Breast epithelium (tissue), 4 donors: ENCODE measurements around the gene ZNF45. TPM values are rescaled to one million over a fixed set of nuclear protein-coding genes. Genes with fewer than 3 reads are reported as not detected.
A peak's percentile ranks its signal among the peaks of the same experiment; 100 is the strongest.
"Not testable (repeated sequence)": the region's sequence is repeated elsewhere in the genome, so short reads cannot be mapped to it uniquely, and the experiment has no call there.

Experiments used
- DNase-seq, 2 donors: peaks; one replicate each; pipeline ENCODE4 v3.0.0-alpha.2; 2019; ENCODE audit warnings: low spot score in 2 of 2
- H3K27ac ChIP-seq, 2 donors: fragments of 200-600 bp; sonication (generic) in 1 of 2; one replicate each; pipeline ENCODE4 v1.5.1; 2016 to 2019; ENCODE audit warnings: mild to moderate bottlenecking in 1 of 2
- H3K27me3 ChIP-seq, 2 donors: fragments of 200-600 bp; sonication (generic) in 1 of 2; one replicate each; pipeline versions ENCODE4 v1.5.1 to v1.6.0; 2017 to 2019; ENCODE audit warnings: control low read depth in 1 of 2, mild to moderate bottlenecking in 1 of 2
- H3K36me3 ChIP-seq: fragments of 200-600 bp; one replicate; pipeline ENCODE4 v1.5.1; 2019
- H3K4me1 ChIP-seq, 2 donors: fragments of 200-600 bp; sonication (generic); one replicate each; pipeline ENCODE4 v1.5.1; 2016 to 2019; ENCODE audit warnings: control low read depth in 1 of 2
- H3K4me3 ChIP-seq, 3 donors: fragments of 200-600 bp; sonication (generic); 1 replicate in 2 of 3; 2 replicates in 1 of 3; pipeline ENCODE4 v1.5.1; 2016 to 2019; ENCODE audit warnings: mild to moderate bottlenecking in 3 of 3, moderate library complexity in 2 of 3
- H3K9me3 ChIP-seq, 2 donors: fragments of 200-600 bp; sonication (generic) in 1 of 2; one replicate each; pipeline ENCODE4 v1.5.1; 2016 to 2019; ENCODE audit warnings: control low read depth in 1 of 2
- POLR2A ChIP-seq: fragments of 450-650 bp; IDR thresholded peaks from one replicate; pipeline ENCODE4 v1.6.1; 2016; ENCODE audit warnings: antibody characterized with exemption, mild to moderate bottlenecking, moderate library complexity
- POLR2AphosphoS5 ChIP-seq, 3 donors: sonication (generic); formaldehyde crosslinking; IDR thresholded peaks; one replicate each; pipeline ENCODE4 v1.6.1; 2017; ENCODE audit warnings: antibody characterized with exemption in 3 of 3
- intact Hi-C: fragments of 100-400 bp; cut with DNase I; formaldehyde crosslinking; loops from one replicate; pipeline ENCODE4 v1.15.1; 2023; ENCODE audit warnings: low total_unique reads
- total RNA-seq, 3 donors: library from RNA; depleted of rRNA; stranded (reverse); fragments of >200 nt; gene quantifications; one replicate each; pipeline ENCODE4 v1.1.0, GENCODE V29; 2016
- TF ChIP-seq, protein P1 (sequence below), 3 donors: fragments of 450-650 bp; IDR thresholded peaks; one replicate each; pipeline ENCODE4 v1.5.1; 2016 to 2017; ENCODE audit warnings: antibody characterized with exemption in 3 of 3, mild to moderate bottlenecking in 3 of 3, moderate library complexity in 3 of 3

Gene ZNF45
- total RNA-seq, 3 donors from 2014 or later: 9.8 to 29.7 (median 19.3) TPM

DNA sequence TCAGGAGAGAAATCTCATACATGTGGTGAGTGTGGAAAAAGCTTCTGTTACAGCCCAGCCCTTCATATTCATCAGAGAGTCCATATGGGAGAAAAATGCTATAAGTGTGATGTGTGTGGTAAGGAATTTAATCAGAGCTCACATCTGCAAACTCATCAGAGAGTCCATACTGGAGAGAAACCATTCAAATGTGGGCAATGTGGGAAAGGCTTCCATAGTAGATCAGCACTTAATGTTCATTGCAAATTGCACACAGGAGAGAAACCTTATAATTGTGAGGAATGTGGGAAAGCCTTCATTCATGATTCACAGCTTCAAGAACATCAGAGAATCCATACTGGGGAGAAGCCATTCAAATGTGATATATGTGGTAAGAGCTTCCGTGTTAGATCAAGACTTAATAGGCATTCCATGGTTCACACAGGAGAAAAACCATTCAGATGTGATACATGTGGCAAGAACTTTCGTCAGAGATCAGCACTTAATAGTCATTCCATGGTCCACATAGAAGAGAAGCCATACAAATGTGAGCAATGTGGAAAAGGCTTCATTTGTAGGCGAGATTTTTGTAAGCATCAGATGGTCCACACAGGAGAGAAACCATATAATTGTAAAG is 31.1 kb upstream of the ZNF45 start:
- no peak for DNase-seq
- Histone ChIP-seq H3K36me3 (peaks cover 41% of the 10 kb centered on the region), H3K4me3 (peak overlapping the region in 1 of 3 donors; percentile 10), H3K9me3 (peaks cover 91 to 100% of the 10 kb centered on the region in 2 donors), H3K27ac (no peak overlapping the region), H3K4me1 (no peaks in the 10 kb centered on the region), H3K27me3 (no peaks in the 10 kb centered on the region)
- intact Hi-C loops: no loop called here
- no peak for TF ChIP-seq POLR2A
- TF ChIP-seq, protein P1, sequence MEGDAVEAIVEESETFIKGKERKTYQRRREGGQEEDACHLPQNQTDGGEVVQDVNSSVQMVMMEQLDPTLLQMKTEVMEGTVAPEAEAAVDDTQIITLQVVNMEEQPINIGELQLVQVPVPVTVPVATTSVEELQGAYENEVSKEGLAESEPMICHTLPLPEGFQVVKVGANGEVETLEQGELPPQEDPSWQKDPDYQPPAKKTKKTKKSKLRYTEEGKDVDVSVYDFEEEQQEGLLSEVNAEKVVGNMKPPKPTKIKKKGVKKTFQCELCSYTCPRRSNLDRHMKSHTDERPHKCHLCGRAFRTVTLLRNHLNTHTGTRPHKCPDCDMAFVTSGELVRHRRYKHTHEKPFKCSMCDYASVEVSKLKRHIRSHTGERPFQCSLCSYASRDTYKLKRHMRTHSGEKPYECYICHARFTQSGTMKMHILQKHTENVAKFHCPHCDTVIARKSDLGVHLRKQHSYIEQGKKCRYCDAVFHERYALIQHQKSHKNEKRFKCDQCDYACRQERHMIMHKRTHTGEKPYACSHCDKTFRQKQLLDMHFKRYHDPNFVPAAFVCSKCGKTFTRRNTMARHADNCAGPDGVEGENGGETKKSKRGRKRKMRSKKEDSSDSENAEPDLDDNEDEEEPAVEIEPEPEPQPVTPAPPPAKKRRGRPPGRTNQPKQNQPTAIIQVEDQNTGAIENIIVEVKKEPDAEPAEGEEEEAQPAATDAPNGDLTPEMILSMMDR (IDR thresholded peaks at IDR 0.05): no peak
- TF ChIP-seq POLR2AphosphoS5 (IDR thresholded peaks at IDR 0.05): no peak

DNA sequence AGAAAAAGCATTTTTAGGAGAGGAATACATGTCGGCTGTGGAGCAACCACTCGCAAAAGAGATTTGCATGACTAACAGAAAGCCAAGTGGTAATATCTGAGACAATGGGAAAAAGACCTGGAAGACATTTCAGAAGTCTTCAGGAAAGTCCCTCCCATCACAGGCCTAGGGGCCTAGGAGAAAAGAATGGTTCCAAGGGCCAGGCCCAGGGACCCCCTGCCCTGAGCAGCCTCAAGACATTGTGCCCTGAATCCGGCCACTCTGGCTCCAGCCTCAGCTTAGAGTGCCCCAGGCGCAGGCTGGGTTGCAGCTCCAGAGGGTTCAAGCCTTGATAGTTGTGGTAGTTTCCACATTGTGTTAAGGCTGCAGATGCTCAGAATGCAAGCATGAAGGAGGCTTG is 25.3 kb upstream of the ZNF45 start:
- Histone ChIP-seq H3K4me3 (no peak overlapping the region), H3K27ac (no peak overlapping the region), H3K36me3 (peaks cover 23% of the 10 kb centered on the region), H3K9me3 (peaks cover 91 to 99% of the 10 kb centered on the region in 2 donors), H3K4me1 (no peaks in the 10 kb centered on the region), H3K27me3 (no peaks in the 10 kb centered on the region)
- TF ChIP-seq POLR2A: no peak
- TF ChIP-seq, protein P1 (IDR thresholded peaks at IDR 0.05): no peak
- TF ChIP-seq POLR2AphosphoS5 (IDR thresholded peaks at IDR 0.05): no peak
- no peak for DNase-seq
- intact Hi-C loops: no loop called here

DNA sequence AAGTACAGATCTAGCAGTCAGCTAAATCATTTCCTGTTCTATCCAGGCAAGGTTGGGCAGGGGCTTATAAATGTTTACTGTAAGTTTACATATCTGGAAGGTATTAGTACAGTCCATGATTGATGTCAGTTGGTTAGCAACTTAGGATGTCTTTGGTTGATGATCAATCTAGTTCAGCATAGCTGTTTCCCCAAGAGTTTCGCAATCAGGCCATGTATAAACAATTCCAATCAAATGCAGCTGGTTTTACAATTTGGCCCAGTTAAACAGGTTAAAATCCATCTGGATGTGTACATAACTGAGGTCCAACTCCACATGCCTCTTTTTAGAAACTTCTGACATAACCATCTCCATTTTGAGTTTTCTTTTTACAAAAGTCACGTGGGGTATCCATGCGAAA is 22.8 kb upstream of the ZNF45 start:
- no peak for TF ChIP-seq POLR2AphosphoS5 (IDR thresholded peaks at IDR 0.05)
- TF ChIP-seq, protein P1 (IDR thresholded peaks at IDR 0.05): no peak
- no peak for TF ChIP-seq POLR2A
- Histone ChIP-seq H3K27ac (no peak overlapping the region), H3K36me3 (no peaks in the 10 kb centered on the region), H3K27me3 (no peaks in the 10 kb centered on the region), H3K9me3 (peaks cover 89 to 96% of the 10 kb centered on the region in 2 donors), H3K4me1 (no peaks in the 10 kb centered on the region), H3K4me3 (no peak overlapping the region)
- no peak for DNase-seq
- intact Hi-C loops: no loop called here

DNA sequence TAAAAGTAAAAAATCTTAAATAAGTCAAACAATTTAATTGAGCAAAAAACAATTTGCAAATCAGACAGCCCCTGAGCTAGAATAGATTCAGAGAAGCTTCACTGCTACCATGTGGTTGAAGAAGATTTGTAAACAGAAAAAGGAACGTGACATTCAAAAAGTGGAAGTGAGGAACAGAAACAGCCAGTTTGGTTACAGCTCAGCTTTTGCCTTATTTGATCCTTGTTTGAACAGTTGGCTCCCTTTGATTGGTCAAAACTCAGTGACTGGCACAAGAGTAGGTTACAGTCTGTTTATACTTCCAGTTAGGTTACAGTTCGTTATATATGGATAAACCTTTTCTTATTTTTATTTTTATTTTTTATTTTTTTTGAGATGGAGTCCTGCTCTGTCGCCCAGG is 21.7 kb upstream of the ZNF45 start:
- Histone ChIP-seq H3K27me3 (no peaks in the 10 kb centered on the region), H3K4me1 (no peaks in the 10 kb centered on the region), H3K27ac (no peak overlapping the region), H3K9me3 (peaks cover 79 to 90% of the 10 kb centered on the region in 2 donors), H3K36me3 (no peaks in the 10 kb centered on the region), H3K4me3 (no peak overlapping the region)
- intact Hi-C loops: no loop called here
- TF ChIP-seq, protein P1 (IDR thresholded peaks at IDR 0.05): no peak
- no peak for TF ChIP-seq POLR2AphosphoS5 (IDR thresholded peaks at IDR 0.05)
- TF ChIP-seq POLR2A: no peak
- no peak for DNase-seq

DNA sequence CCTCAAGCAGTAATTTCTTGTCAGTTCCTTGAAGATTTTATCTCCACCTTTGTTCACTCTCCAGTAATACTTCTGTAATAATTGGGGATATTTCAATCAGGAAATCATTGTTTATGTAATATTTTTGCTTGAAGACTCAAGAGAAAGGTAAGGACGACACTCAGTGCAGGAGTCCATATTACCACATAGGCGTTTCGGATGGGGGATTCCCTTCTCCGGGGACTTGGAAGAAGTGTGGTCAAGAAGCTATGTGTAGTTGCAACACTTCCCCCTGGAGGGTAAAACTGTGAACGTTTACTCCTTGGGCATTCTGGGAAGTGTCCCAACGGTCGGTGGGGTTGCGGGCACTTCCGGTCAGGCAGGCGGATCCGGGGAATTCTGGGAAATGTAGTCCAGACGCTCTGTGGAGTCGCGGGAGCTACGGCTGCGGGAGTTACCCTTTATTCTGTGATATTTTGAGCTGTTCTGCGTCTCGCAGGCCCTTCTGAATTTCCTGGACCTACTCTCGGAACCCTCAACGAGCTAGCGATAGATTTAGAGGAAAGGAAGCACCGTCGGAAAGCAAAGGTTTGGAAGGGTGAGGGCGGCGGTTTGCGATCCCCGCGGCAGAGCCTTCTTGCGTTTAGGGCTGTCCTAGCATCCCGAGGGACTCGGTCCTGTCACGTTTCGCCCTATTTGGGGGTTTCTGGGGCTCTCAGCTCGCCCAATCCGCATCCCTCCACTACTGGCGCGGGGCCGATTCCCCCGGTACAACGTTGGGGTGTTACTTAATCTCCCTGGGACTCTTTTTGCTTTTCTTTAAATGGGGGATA is 16.0 kb upstream of the ZNF45 start, which contains the start of gene ZNF221:
TSS of gene ZNF221 (plus strand) at position 395 of the 812 bp plus-strand sequence. CDS start 11,499 bp downstream, outside the sequence.
- Histone ChIP-seq H3K4me3 (peak within 1 kb of the TSS; percentile 66 to 83 (median 71)), H3K36me3 (no peaks in the 10 kb centered on the region), H3K27me3 (peaks cover 0 to 4% of the 10 kb centered on the region in 2 donors), H3K4me1 (no peaks in the 10 kb centered on the region), H3K9me3 (peaks cover 29 to 43% of the 10 kb centered on the region in 2 donors), H3K27ac (peak within 1 kb of the TSS; percentile 49 to 68)
- TF ChIP-seq, protein P1 (IDR thresholded peaks at IDR 0.05): peak; percentile 22 to 47 (median 45)
- TF ChIP-seq POLR2A: no peak
- TF ChIP-seq POLR2AphosphoS5 (IDR thresholded peaks at IDR 0.05): peak; percentile 87 to 95 (median 91)
- intact Hi-C loops: loop anchor here (2.0 kb wide), 1 partner anchor 54 kb away; no protein-coding TSS in a partner anchor
- peak; percentile 84 to 87 for DNase-seq

DNA sequence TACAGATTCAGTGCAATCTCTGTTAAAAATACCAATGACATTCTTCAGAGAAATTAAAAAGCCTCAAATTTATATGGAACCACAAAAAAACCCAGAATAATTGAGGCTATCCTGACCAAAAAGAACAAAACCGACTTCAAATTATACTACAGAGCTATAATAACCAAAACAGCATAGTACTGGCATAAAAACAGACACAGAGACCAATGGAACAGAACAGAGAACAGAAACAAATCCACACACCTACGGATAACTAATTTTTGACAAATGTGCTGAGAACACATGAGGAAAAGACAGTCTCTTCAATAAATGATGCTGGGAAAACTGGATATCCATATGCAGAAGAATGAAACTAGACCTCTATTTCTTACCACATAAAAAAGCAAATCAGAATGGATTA is 14.7 kb upstream of the ZNF45 start:
- intact Hi-C loops: loop anchor here (2.0 kb wide), 1 partner anchor 55 kb away; no protein-coding TSS in a partner anchor
- H3K27ac ChIP-seq, H3K36me3 ChIP-seq, H3K4me3 ChIP-seq, DNase-seq, H3K27me3 ChIP-seq, H3K4me1 ChIP-seq: not testable (repeated sequence)
- peaks cover 16 to 30% of the 10 kb centered on the region in 2 donors for H3K9me3 ChIP-seq

DNA sequence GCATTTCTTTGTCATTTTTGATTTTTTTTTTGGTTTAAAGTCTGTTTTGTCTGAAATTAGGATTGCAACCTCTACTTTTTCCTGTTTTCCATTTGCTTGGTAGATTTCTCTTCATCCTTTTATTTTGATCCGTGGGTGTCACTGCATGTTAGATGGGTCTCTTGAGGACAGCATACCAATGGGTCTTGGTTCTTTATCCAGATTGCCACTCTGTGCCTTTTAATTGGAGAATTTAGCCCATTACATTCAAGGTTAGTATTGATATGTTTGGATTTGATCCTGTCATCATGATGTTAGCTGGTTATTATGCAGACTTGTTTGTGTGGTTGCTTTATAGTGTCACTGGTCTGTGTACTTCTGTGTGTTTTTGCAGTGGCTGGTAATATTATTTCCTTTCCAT is 12.3 kb upstream of the ZNF45 start:
- DNase-seq, H3K36me3 ChIP-seq, H3K27me3 ChIP-seq, H3K27ac ChIP-seq, H3K4me1 ChIP-seq, H3K4me3 ChIP-seq, intact Hi-C loops: not testable (repeated sequence)
- peaks cover 6 to 11% of the 10 kb centered on the region in 2 donors for H3K9me3 ChIP-seq
